SKM-1 (cell line): ENCODE measurements around the gene MARCKSL1.

ENCODE experiments used
- DNase-seq: peaks from one replicate; lab custom pipeline; 2025; ENCODE audit not compliant: unreplicated experiment; lab: John Stamatoyannopoulos, UW

The MARCKSL1 gene

GRCh38 chr1:32353431-32353830, 17.4 kb upstream of the MARCKSL1 start:
- DNase-seq = no peak

GRCh38 chr1:32352831-32353383, 16.9 kb upstream of the MARCKSL1 start:
- no peak for DNase-seq

GRCh38 chr1:32352239-32352745, 16.3 kb upstream of the MARCKSL1 start:
- no peak for DNase-seq

- DNase-seq = peak; percentile 62
Measured at GRCh38 chr1:32351399-32352238, 15.6 kb upstream of the MARCKSL1 start.

- DNase-seq = no peak
Measured at GRCh38 chr1:32350785-32351398, 14.9 kb upstream of the MARCKSL1 start.

- DNase-seq = peak; percentile 64
Measured at GRCh38 chr1:32349211-32349708, 13.2 kb upstream of the MARCKSL1 start.

- DNase-seq = no peak
Measured at GRCh38 chr1:32346532-32347157, 10.6 kb upstream of the MARCKSL1 start.

GRCh38 chr1:32345289-32345827, 9.3 kb upstream of the MARCKSL1 start:
- DNase-seq = no peak

GRCh38 chr1:32342704-32343103, 6.7 kb upstream of the MARCKSL1 start:
- DNase-seq = no peak

GRCh38 chr1:32341971-32342370, 5.9 kb upstream of the MARCKSL1 start:
- no peak for DNase-seq

- no peak for DNase-seq
Measured at GRCh38 chr1:32341186-32341757, 5.2 kb upstream of the MARCKSL1 start.

GRCh38 chr1:32339363-32339978, 3.4 kb upstream of the MARCKSL1 start:
- peak; percentile 66 for DNase-seq

GRCh38 chr1:32338637-32339145, 2.7 kb upstream of the MARCKSL1 start:
- no peak for DNase-seq

GRCh38 chr1:32337855-32338636, 2.0 kb upstream of the MARCKSL1 start:
- peak; percentile 40 for DNase-seq

- DNase-seq = peak; percentile 88
Measured at GRCh38 chr1:32336963-32337675, 1.1 kb upstream of the MARCKSL1 start.

GRCh38 chr1:32336591-32336932, 529 bp upstream of the MARCKSL1 start:
- no peak for DNase-seq

GRCh38 chr1:32335535-32335789, 571 bp downstream of the MARCKSL1 start:
- DNase-seq = no peak

GRCh38 chr1:32334864-32335534, 1.0 kb downstream of the MARCKSL1 start:
- DNase-seq = no peak
